GM15510 (cell line): Measurements from ENCODE around the gene TBX4.

Source experiments
- POLR2A ChIP-seq: IDR thresholded peaks from 3 replicates; pipeline ENCODE4 v1.6.1; 2011; ENCODE audit warnings: borderline replicate concordance; ENCODE audit not compliant: insufficient read length; ENCODE audit errors: extremely low read depth

TBX4 gene

GRCh38 chr17:61410141-61411010 lies 41.8 kb upstream of the TBX4 start:
- TF ChIP-seq POLR2A: no peak

- no peak for TF ChIP-seq POLR2A
Measured at GRCh38 chr17:61411011-61411260, 41.3 kb upstream of the TBX4 start.

- TF ChIP-seq POLR2A: no peak
Measured at GRCh38 chr17:61411261-61412142, 40.7 kb upstream of the TBX4 start.

- TF ChIP-seq POLR2A: no peak
Measured at GRCh38 chr17:61412143-61412859, 39.9 kb upstream of the TBX4 start.

- TF ChIP-seq POLR2A: no peak
Measured at GRCh38 chr17:61412860-61413660, 39.2 kb upstream of the TBX4 start.

- TF ChIP-seq POLR2A: no peak
Measured at GRCh38 chr17:61413661-61414126, 38.5 kb upstream of the TBX4 start.

- TF ChIP-seq POLR2A: no peak
Measured at GRCh38 chr17:61414141-61414935, 37.9 kb upstream of the TBX4 start.

GRCh38 chr17:61414936-61415251 lies 37.3 kb upstream of the TBX4 start:
- no peak for TF ChIP-seq POLR2A

- TF ChIP-seq POLR2A: no peak
Measured at GRCh38 chr17:61415374-61416210, 36.6 kb upstream of the TBX4 start.

GRCh38 chr17:61416211-61416539 lies 36.0 kb upstream of the TBX4 start:
- no peak for TF ChIP-seq POLR2A

GRCh38 chr17:61416540-61417363 lies 35.5 kb upstream of the TBX4 start:
- TF ChIP-seq POLR2A: no peak

- TF ChIP-seq POLR2A: no peak
Measured at GRCh38 chr17:61418449-61418848, 33.8 kb upstream of the TBX4 start.

- TF ChIP-seq POLR2A: no peak
Measured at GRCh38 chr17:61419496-61420046, 32.7 kb upstream of the TBX4 start.

GRCh38 chr17:61420052-61420451 lies 32.2 kb upstream of the TBX4 start:
- TF ChIP-seq POLR2A: no peak
